Fibroblast of the aortic adventitia (primary cell): ENCODE results near the gene ALAS1. TPM values are rescaled to one million over a fixed set of nuclear protein-coding genes. Genes with fewer than 3 reads are reported as not detected.

ENCODE experiments used
- DNase-seq: peaks from one replicate; pipeline ENCODE4 v3.0.0-alpha.2; 2010; ENCODE audit warnings: low read depth
- H3K4me3 ChIP-seq: 2 replicates; pipeline ENCODE4 v1.5.1; 2011; ENCODE audit warnings: low read depth, mild to moderate bottlenecking, control low read depth, low read length, moderate library complexity
- CTCF ChIP-seq: IDR thresholded peaks from 2 replicates; pipeline ENCODE4 v1.5.1; 2011; ENCODE audit warnings: mild to moderate bottlenecking, low read length, control low read depth, inconsistent platforms; ENCODE audit not compliant: insufficient read depth
- total RNA-seq: library from RNA; depleted of rRNA; stranded (reverse); fragments of >200 nt; gene quantifications from 2 replicates; pipeline ENCODE4 v1.2.3, GENCODE V29; 2012; ENCODE audit warnings: low replicate concordance

ALAS1 gene
- total RNA-seq, 1 donor, result 40.8 TPM

DNA sequence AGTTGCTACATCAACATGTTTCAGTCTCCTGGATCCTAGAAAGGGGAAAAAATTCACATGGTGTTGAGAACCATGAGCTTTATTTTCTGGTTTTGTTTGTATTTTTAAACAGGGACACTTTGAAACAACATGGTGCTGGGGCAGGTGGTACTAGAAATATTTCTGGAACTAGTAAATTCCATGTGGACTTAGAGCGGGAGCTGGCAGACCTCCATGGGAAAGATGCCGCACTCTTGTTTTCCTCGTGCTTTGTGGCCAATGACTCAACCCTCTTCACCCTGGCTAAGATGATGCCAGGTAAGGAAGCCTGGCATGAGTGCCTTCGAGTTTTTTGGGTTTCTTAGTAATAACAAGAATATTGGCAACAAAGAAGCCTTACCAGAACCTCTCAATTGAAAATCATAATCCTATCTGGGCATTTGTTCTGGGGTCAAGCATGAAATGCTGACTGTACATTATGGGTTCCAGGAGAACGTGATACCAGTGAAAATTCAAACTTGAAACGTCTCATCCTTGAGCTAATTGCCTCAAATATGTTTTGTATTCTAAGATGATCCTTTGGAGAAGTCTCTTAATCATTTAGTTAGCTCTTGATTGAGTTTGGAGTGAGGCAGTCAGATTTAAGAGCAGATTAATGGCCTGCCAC, 7.9 kb downstream of the ALAS1 start:
- no peak for DNase-seq
- H3K4me3 ChIP-seq, result no peak overlapping the region
- no peak for TF ChIP-seq CTCF

GRCh38 chr3:52208556-52208955, 10.6 kb downstream of the ALAS1 start:
- no peak for DNase-seq
- TF ChIP-seq CTCF, result no peak
- no peak overlapping the region for H3K4me3 ChIP-seq

- no peak for DNase-seq
- no peak for TF ChIP-seq CTCF
- no peak overlapping the region for H3K4me3 ChIP-seq
Measured at GRCh38 chr3:52210037-52210436, 12.1 kb downstream of the ALAS1 start.

DNA sequence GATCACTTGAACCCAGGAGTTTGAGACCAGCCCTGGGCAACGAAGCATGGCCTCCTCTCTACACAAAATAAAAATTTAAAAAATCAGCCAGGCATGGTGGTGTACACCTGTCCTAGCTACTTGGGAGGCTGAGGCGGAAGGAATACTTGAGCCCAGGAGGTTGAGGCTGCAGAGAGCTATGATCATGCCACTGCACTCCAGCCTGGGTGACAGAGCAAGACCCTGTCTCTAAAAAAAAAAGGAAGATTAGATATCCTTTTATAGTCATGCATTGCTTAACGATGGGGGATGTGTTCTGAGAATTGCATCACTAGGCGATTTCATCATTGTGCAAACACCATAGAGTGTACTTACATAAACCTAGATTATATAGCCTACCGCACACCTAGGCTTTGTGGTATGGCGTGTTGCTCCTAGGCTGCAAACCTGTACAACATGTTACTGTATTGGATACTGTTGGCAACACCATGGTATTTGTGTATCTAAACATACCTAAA, 12.6 kb downstream of the ALAS1 start:
- TF ChIP-seq CTCF, result no peak
- DNase-seq, result peak; percentile 48
- H3K4me3 ChIP-seq, result no peak overlapping the region

DNA sequence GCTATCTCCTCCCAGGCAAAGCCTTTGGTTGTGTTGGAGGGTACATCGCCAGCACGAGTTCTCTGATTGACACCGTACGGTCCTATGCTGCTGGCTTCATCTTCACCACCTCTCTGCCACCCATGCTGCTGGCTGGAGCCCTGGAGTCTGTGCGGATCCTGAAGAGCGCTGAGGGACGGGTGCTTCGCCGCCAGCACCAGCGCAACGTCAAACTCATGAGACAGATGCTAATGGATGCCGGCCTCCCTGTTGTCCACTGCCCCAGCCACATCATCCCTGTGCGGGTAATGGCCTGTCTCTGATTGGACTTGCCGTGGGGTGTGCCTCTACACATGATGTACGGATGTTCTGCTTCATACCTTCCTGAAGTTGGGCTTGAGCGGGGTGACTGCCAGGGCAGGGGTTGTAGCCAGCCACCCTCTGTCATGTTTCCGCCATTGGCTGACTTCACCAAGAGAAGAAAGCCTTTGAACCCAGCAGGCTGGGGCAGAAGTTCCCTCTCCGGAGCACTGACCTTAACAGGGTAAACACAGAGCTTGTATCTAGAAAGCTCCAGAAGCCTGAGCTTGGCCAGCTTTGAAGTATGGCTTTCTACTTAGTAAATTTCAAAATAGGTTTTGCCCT, 13.4 kb downstream of the ALAS1 start:
- no peak overlapping the region for H3K4me3 ChIP-seq
- DNase-seq, result no peak
- no peak for TF ChIP-seq CTCF

GRCh38 chr3:52213005-52213404, 15.0 kb downstream of the ALAS1 start:
- no peak for TF ChIP-seq CTCF
- no peak overlapping the region for H3K4me3 ChIP-seq
- no peak for DNase-seq
